ENCODE measurements around the gene CCDC85A. TPM values are rescaled to one million over a fixed set of nuclear protein-coding genes. Genes with fewer than 3 reads are reported as not detected.

CCDC85A gene
- total and polyA plus RNA-seq, 2 of the 4 experiments (the other 2 are of a cell fraction): 1.1 to 2.2 TPM

GRCh38 chr2:56167616-56168562 lies 15.9 kb upstream of the CCDC85A start:
- no peak overlapping the region for H2AK9ac ChIP-seq (replicated peaks; ENCODE audit: low read depth, low read length, poor library complexity)
- dilution Hi-C loops (cut with HindIII; ENCODE audit: low sequenced_read_pairs, unreplicated experiment): no loop called here
- H3K14ac ChIP-seq (replicated peaks; ENCODE audit: low read depth, low read length): no peak overlapping the region
- no peaks in the 10 kb centered on the region for H3K4me1 ChIP-seq (ENCODE audit: control insufficient read depth, insufficient read depth, low read length)
- H3K79me1 ChIP-seq (ENCODE audit: low read depth in 1 of 2, low read length in 2 of 2): no peaks in the 10 kb centered on the region
- H3K9me3 ChIP-seq (ENCODE audit: control insufficient read depth, insufficient read depth, low read length): no peaks in the 10 kb centered on the region
- no TSS peak for BruUV-seq (replicated peaks)
- no peak overlapping the region for H2BK20ac ChIP-seq (ENCODE audit: low read depth, low read length)
- H2BK120ac ChIP-seq (ENCODE audit: low read depth, low read length): no peak overlapping the region
- H3K9me1 ChIP-seq (ENCODE audit: insufficient read depth, low read length): no peaks in the 10 kb centered on the region
- in situ Hi-C loops (cut with MboI; ENCODE audit: low sequenced_read_pairs): no loop called here
- H3K4ac ChIP-seq (ENCODE audit: low read depth, low read length): no peak overlapping the region
- H3K56ac ChIP-seq (ENCODE audit: extremely low read depth, insufficient read depth, low read length): no peak overlapping the region
- intact Hi-C loops (cut with micrococcal nuclease): no loop called here
- POLR2A ChIA-PET (ENCODE audit: unreplicated experiment): no interaction called here
- TF ChIP-seq RFX5 (IDR thresholded peaks at IDR 0.05; ENCODE audit: low read depth, low read length) (no peak), MAFK (IDR thresholded peaks at IDR 0.05; ENCODE audit: low read depth, low read length) (no peak), ELK1 (IDR thresholded peaks at IDR 0.05; ENCODE audit: borderline replicate concordance, low read depth, low read length) (no peak), MXI1 (IDR thresholded peaks at IDR 0.05; ENCODE audit: borderline replicate concordance, low read depth, low read length) (no peak), SMC3 (IDR thresholded peaks at IDR 0.05; ENCODE audit: low read depth, low read length) (no peak), RAD21 (IDR thresholded peaks at IDR 0.05; ENCODE audit: low read length) (no peak)
- no peak overlapping the region for H3K18ac ChIP-seq (ENCODE audit: low read depth, low read length)
- no peak overlapping the region for H3K9ac ChIP-seq (ENCODE audit: low read depth, low read length)
- no peak overlapping the region for H2BK5ac ChIP-seq (ENCODE audit: low read depth, low read length, poor library complexity, severe bottlenecking)
- ATAC-seq (ENCODE audit: low read depth) (no peak), DNase-seq (no peak)
- CTCF ChIA-PET: interaction anchor here (0.6 to 1.1 kb wide), 2 partner anchors 16 kb away, joined by 4 to 6 read pairs; partner anchors contain the start of gene CCDC85A
- no peak overlapping the region for H3K23ac ChIP-seq (ENCODE audit: low read depth, low read length)
- no peak overlapping the region for H4K91ac ChIP-seq (ENCODE audit: insufficient read depth, low read depth, low read length)
- WGBS, 2 experiments (ENCODE audit: extremely low coverage in 2 of 2, insufficient read length in 1 of 2): no CpG with 5 or more reads among the region's 4 CpGs
- no peak overlapping the region for H4K5ac ChIP-seq (ENCODE audit: low read depth, low read length)
- H3K27me3 ChIP-seq (ENCODE audit: control insufficient read depth, insufficient read depth, low read length): no peaks in the 10 kb centered on the region
- no peak overlapping the region for H4K8ac ChIP-seq (ENCODE audit: low read depth in 2 of 2, low read length in 2 of 2)
- H3K4me2 ChIP-seq (ENCODE audit: low read depth, low read length): no peak overlapping the region
- no peaks in the 10 kb centered on the region for H3K36me3 ChIP-seq (ENCODE audit: control insufficient read depth, insufficient read depth, low read length)
- H4K20me1 ChIP-seq (ENCODE audit: insufficient read depth, low read length): no peaks in the 10 kb centered on the region
- H3K4me3 ChIP-seq (ENCODE audit: insufficient read depth, low read depth, low read length): no peak overlapping the region
- no peak overlapping the region for H2AK5ac ChIP-seq (ENCODE audit: low read depth, low read length)
- H2BK15ac ChIP-seq (ENCODE audit: low read depth, low read length): no peak overlapping the region
- no peak overlapping the region for H2AFZ ChIP-seq (replicated peaks; ENCODE audit: low read length, poor library complexity)
- H3K27ac ChIP-seq (ENCODE audit: insufficient read depth, low read length): no peak overlapping the region

All from IMR-90 (cell line).